GM12878 (cell line): Measurements from ENCODE around the gene ASCC2. TPM values are rescaled to one million over a fixed set of nuclear protein-coding genes. Genes with fewer than 3 reads are reported as not detected.

Source experiments
- ATAC-seq: fragments of 200-7000 bp; cut with Tn5 transposase; 3 replicates; pipeline ENCODE4 v1.9.1; 2020; ENCODE audit warnings: mild to moderate bottlenecking, moderate library complexity
- BruUV-seq: library from RNA; stranded (reverse); fragments of 400-500 nt; replicated peaks from 2 replicates; lab custom pipeline; 2021; lab: Mats Ljungman, UMichigan
- CTCF ChIA-PET: fragments of 300-600 bp; sonication (Branson Sonifier 250); formaldehyde crosslinking; extraction: SDS; loops from one replicate; lab custom pipeline; 2021; ENCODE audit warnings: inconsistent platforms; lab: Yijun Ruan, JAX
- POLR2A ChIA-PET: fragments of 350-600 bp; formaldehyde crosslinking; extraction: SDS; loops from one replicate; lab custom pipeline; 2021; ENCODE audit warnings: inconsistent platforms; lab: Charles Lee
- RAD21 ChIA-PET: fragments of 300-600 bp; sonication (Branson Sonifier 250); formaldehyde crosslinking; loops from one replicate; lab custom pipeline; 2023; ENCODE audit warnings: antibody characterized with exemption; ENCODE audit not compliant: unreplicated experiment; lab: Charles Lee
- SMC1A ChIA-PET: fragments of 300-600 bp; sonication (Branson Sonifier 250); formaldehyde crosslinking; loops from one replicate; lab custom pipeline; 2023; ENCODE audit not compliant: unreplicated experiment, uncharacterized antibody; lab: Charles Lee
- DNase-seq: peaks from one replicate; pipeline ENCODE4 v3.0.0-alpha.2; 2011; ENCODE audit warnings: low read depth, low spot score
- FAIRE-seq: peaks from 3 replicates; lab custom pipeline; 2011; peaks lifted over from hg19 to GRCh38; lab: Jason Lieb, UNC
- H2AFZ ChIP-seq: 2 replicates; pipeline ENCODE4 v1.6.0; 2011; ENCODE audit warnings: low read depth, low read length, control low read depth; ENCODE audit not compliant: control insufficient read depth
- H3K27ac ChIP-seq: 2 replicates; pipeline ENCODE4 v1.5.1; 2011; ENCODE audit warnings: control low read depth; ENCODE audit not compliant: control insufficient read depth, insufficient read depth
- H3K27me3 ChIP-seq, 2 experiments: replicated peaks in 1 of 2; 2 replicates each; pipeline versions ENCODE4 v1.6.0 to v1.6.1; 2011; ENCODE audit warnings: low read length in 1 of 2; ENCODE audit not compliant: control insufficient read depth in 2 of 2, insufficient read depth in 2 of 2
- H3K36me3 ChIP-seq, 2 experiments: 2 replicates each; pipeline ENCODE4 v1.5.1; 2011; ENCODE audit warnings: low read length in 1 of 2; ENCODE audit not compliant: control insufficient read depth in 2 of 2, insufficient read depth in 2 of 2
- H3K4me1 ChIP-seq: 2 replicates; pipeline ENCODE4 v1.6.1; 2011; ENCODE audit warnings: mild to moderate bottlenecking, low read length, moderate library complexity, mixed read lengths; ENCODE audit not compliant: control insufficient read depth, insufficient read depth
- H3K4me2 ChIP-seq: 2 replicates; pipeline ENCODE4 v1.6.0; 2011; ENCODE audit warnings: control low read depth; ENCODE audit not compliant: control insufficient read depth, insufficient read depth
- H3K4me3 ChIP-seq: fragments of 200-600 bp; sonication (generic); 2 replicates; pipeline ENCODE4 v1.5.1; 2016
- H3K79me2 ChIP-seq: 2 replicates; pipeline ENCODE4 v1.6.0; 2011; ENCODE audit warnings: low read length; ENCODE audit not compliant: control insufficient read depth, insufficient read depth
- H3K9ac ChIP-seq: 2 replicates; pipeline ENCODE4 v1.8.0; 2011; ENCODE audit warnings: low read length, control low read depth, mixed read lengths; ENCODE audit not compliant: control insufficient read depth, insufficient read depth
- H3K9me3 ChIP-seq: replicated peaks from 3 replicates; pipeline ENCODE4 v1.5.1; 2011; ENCODE audit warnings: mild to moderate bottlenecking, low read length; ENCODE audit not compliant: control insufficient read depth, insufficient read depth
- H4K20me1 ChIP-seq: 2 replicates; pipeline ENCODE4 v1.6.0; 2011; ENCODE audit not compliant: control insufficient read depth, insufficient read depth
- HDAC6 ChIP-seq: fragments of 200-600 bp; sonication (generic); IDR thresholded peaks from one replicate; pipeline ENCODE4 v1.8.0; 2017; ENCODE audit warnings: antibody characterized with exemption; ENCODE audit not compliant: unreplicated experiment
- PAX5 ChIP-seq: IDR thresholded peaks from 2 replicates; pipeline ENCODE4 v1.6.1; 2011; ENCODE audit warnings: low read depth, low read length, borderline replicate concordance
- PKNOX1 ChIP-seq: fragments of 450-650 bp; IDR thresholded peaks from 2 replicates; pipeline ENCODE4 v1.6.1; 2016; ENCODE audit warnings: mild to moderate bottlenecking
- RELB ChIP-seq: fragments of 450-650 bp; IDR thresholded peaks from 2 replicates; pipeline ENCODE4 v1.6.1; 2017; ENCODE audit warnings: low read depth, mild to moderate bottlenecking, moderate library complexity
- STAT3 ChIP-seq: IDR thresholded peaks from 2 replicates; pipeline ENCODE4 v1.6.1; 2011; ENCODE audit warnings: low read depth, low read length, improper control_type of control experiment
- USF1 ChIP-seq: IDR thresholded peaks from 2 replicates; pipeline ENCODE4 v1.6.1; 2011; ENCODE audit warnings: borderline replicate concordance, low read depth, mild to moderate bottlenecking, moderate library complexity, mixed read lengths, low read length; ENCODE audit not compliant: insufficient read depth; ENCODE audit errors: extremely low read length
- ZNF687 ChIP-seq: fragments of 450-650 bp; IDR thresholded peaks from 2 replicates; pipeline ENCODE4 v1.6.1; 2017; ENCODE audit warnings: mild to moderate bottlenecking, moderate library complexity
- WGBS: methylation state at CpG from one replicate; pipeline ENCODE4 v1.1.6; 2016; ENCODE audit warnings: low lambda C conversion rate; ENCODE audit not compliant: insufficient replicate concordance, insufficient coverage; ENCODE audit errors: missing lambda C conversion rate; 5-methylcytosine and 5-hydroxymethylcytosine counted together
- in situ Hi-C: fragments of 300-500 bp; cut with MboI; formaldehyde crosslinking; loops from 9 replicates; pipeline ENCODE4 v1.14.3; 2018; ENCODE audit warnings: mixed read lengths
- intact Hi-C: fragments of 100-400 bp; cut with micrococcal nuclease; formaldehyde crosslinking; loops from one replicate; pipeline ENCODE4 v1.14.2; 2022; ENCODE audit not compliant: unreplicated experiment
- polyA plus RNA-seq, 11 experiments: library from polyadenylated mRNA; depleted of rRNA in 4 of 11; unstranded in 6 of 11; stranded (reverse) in 5 of 11; fragments of >200 nt; fragmentation: Nextera tagmentation in 4 of 11; fragmentation: Illumina TruSeq in 1 of 11; extraction: Ambion mirVana in 4 of 11; extraction: Trizol in 1 of 11; gene quantifications; 1 replicate in 1 of 11; 2 replicates in 10 of 11; pipeline versions ENCODE4 v1.2.1 to v1.2.3, GENCODE V29; 2011 to 2016; ENCODE audit warnings: inconsistent platforms in 2 of 11, missing spikeins in 2 of 11, low read depth in 1 of 11
- total RNA-seq, 4 experiments: library from RNA; depleted of rRNA in 3 of 4; stranded (reverse); fragments of >200 nt in 3 of 4; fragmentation: Illumina TruSeq in 1 of 4; extraction: Trizol in 1 of 4; gene quantifications; 2 replicates each; pipeline versions ENCODE4 v1.2.1 to v1.2.3, GENCODE V29; 2013 to 2021

The ASCC2 gene
- total and polyA plus RNA-seq, 10 of the 15 experiments (the other 5 are each of a cell fraction or from before 2014, with no cell fraction given): 5.3 to 91.4 (median 56.5) TPM

- 0 out of 2 replicates have a peak, but pooled peaks have one; percentile 5 for TF ChIP-seq PKNOX1
- TF ChIP-seq PAX5: no peak
These were observed 55.8 kb downstream of the ASCC2 start (continued) for GRCh38 chr22:29782061-29782845.

- FAIRE-seq: no peak
- H3K36me3 ChIP-seq: no peaks in the 10 kb centered on the region
- ATAC-seq: no peak
- 42% methylated on average over 8 of the region's 8 CpGs for WGBS
- no peak overlapping the region for H3K9ac ChIP-seq
- no peaks in the 10 kb centered on the region for H3K4me1 ChIP-seq
- no peak overlapping the region for H3K4me3 ChIP-seq
- H4K20me1 ChIP-seq: no peaks in the 10 kb centered on the region
- SMC1A ChIA-PET: interaction anchor here (0.6 to 1.4 kb wide), 6 partner anchors 12 to 308 kb away, joined by 3 to 4 read pairs (median 3); no protein-coding TSS in a partner anchor
- H3K4me2 ChIP-seq: no peak overlapping the region
- RAD21 ChIA-PET: interaction anchor here (1.8 kb wide), 1 partner anchor 8 kb away, joined by 3 read pairs; no protein-coding TSS in a partner anchor
- intact Hi-C loops: no loop called here
- CTCF ChIA-PET: interaction anchor here (1.1 to 1.7 kb wide), 2 partner anchors 224 to 225 kb away, joined by 3 to 6 read pairs; no protein-coding TSS in a partner anchor
- no TSS peak for BruUV-seq
- H3K27me3 ChIP-seq: no peaks in the 10 kb centered on the region
- H3K79me2 ChIP-seq: no peaks in the 10 kb centered on the region
- no peak for DNase-seq
- POLR2A ChIA-PET: interaction anchor here (1.8 kb wide), 1 partner anchor 16 kb away, joined by 5 read pairs; no protein-coding TSS in a partner anchor
- in situ Hi-C loops: no loop called here
- H2AFZ ChIP-seq: no peak overlapping the region
- no peak overlapping the region for H3K27ac ChIP-seq
- H3K9me3 ChIP-seq: no peaks in the 10 kb centered on the region
- TF ChIP-seq STAT3: no peak
- no peak for TF ChIP-seq USF1
- no peak for TF ChIP-seq RELB
- no peak for TF ChIP-seq ZNF687
- TF ChIP-seq HDAC6: no peak
These were observed 57.1 kb downstream of the ASCC2 start for GRCh38 chr22:29780748-29781676.
